ENCODE data around the gene ABCA9. TPM values are rescaled to one million over a fixed set of nuclear protein-coding genes. Genes with fewer than 3 reads are reported as not detected.

Gene ABCA9
- total and polyA plus RNA-seq, 2 of the 13 experiments (the other 11 are each of a cell fraction or from before 2014, with no cell fraction given): 0.04 TPM; not detected in 1

DNA sequence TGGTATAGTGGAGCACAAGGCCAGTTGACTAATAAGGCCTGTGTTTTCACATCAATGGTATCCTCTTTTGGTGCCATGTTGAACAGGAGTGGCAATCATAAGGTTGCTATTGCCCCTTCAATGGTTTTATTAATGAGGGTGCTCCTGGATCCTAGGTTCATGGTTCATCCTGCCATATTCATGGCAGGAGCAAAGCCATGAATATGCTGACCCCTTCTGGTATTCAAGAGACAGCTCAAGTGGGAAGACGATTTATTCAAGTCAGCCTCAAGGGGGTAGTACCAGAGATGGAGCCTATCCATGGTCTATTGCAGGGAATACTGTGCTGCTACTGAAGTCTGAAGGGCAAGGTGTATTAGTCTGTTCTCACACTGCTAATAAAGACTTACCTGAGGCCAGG, 2.6 kb downstream of the ABCA9 start:
- ATAC-seq (no peak), DNase-seq (ENCODE audit: low spot score) (peak; percentile 41)
- TF ChIP-seq SRF (IDR thresholded peaks at IDR 0.05; ENCODE audit: low read depth, low read length) (no peak), POGZ (CRISPR knock-in tag; IDR thresholded peaks at IDR 0.05) (peak; percentile 50; the same call in 1 of the 2 replicates), SUZ12 (IDR thresholded peaks at IDR 0.05; ENCODE audit: low read depth, low read length) (no peak), GATAD1 (CRISPR knock-in tag; IDR thresholded peaks at IDR 0.05) (no peak), ZMYM4 (CRISPR knock-in tag; IDR thresholded peaks at IDR 0.05) (peak; percentile 56; the same call in 1 of the 2 replicates), ZNF644 (CRISPR knock-in tag; IDR thresholded peaks at IDR 0.05; ENCODE audit: low read depth) (peak; percentile 64; the same call in 1 of the 2 replicates), RARG (CRISPR knock-in tag; IDR thresholded peaks at IDR 0.05; ENCODE audit: low read depth) (no peak), STAG1 (CRISPR knock-in tag; IDR thresholded peaks at IDR 0.05) (peak; percentile 59), SAFB2 (CRISPR knock-in tag; IDR thresholded peaks at IDR 0.05; ENCODE audit: borderline replicate concordance, low read depth) (no peak), SMC3 (IDR thresholded peaks at IDR 0.05; ENCODE audit: low read length) (peak; percentile 44; the same call in 1 of the 2 replicates), HMGA1 (CRISPR knock-in tag; conservative IDR thresholded peaks at IDR 0.05) (no peak)
- TF ChIP-seq, protein P1, sequence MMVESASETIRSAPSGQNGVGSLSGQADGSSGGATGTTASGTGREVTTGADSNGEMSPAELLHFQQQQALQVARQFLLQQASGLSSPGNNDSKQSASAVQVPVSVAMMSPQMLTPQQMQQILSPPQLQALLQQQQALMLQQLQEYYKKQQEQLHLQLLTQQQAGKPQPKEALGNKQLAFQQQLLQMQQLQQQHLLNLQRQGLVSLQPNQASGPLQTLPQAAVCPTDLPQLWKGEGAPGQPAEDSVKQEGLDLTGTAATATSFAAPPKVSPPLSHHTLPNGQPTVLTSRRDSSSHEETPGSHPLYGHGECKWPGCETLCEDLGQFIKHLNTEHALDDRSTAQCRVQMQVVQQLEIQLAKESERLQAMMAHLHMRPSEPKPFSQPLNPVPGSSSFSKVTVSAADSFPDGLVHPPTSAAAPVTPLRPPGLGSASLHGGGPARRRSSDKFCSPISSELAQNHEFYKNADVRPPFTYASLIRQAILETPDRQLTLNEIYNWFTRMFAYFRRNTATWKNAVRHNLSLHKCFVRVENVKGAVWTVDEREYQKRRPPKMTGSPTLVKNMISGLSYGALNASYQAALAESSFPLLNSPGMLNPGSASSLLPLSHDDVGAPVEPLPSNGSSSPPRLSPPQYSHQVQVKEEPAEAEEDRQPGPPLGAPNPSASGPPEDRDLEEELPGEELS (CRISPR knock-in tag; IDR thresholded peaks at IDR 0.05): no peak
- TF ChIP-seq, protein P2, sequence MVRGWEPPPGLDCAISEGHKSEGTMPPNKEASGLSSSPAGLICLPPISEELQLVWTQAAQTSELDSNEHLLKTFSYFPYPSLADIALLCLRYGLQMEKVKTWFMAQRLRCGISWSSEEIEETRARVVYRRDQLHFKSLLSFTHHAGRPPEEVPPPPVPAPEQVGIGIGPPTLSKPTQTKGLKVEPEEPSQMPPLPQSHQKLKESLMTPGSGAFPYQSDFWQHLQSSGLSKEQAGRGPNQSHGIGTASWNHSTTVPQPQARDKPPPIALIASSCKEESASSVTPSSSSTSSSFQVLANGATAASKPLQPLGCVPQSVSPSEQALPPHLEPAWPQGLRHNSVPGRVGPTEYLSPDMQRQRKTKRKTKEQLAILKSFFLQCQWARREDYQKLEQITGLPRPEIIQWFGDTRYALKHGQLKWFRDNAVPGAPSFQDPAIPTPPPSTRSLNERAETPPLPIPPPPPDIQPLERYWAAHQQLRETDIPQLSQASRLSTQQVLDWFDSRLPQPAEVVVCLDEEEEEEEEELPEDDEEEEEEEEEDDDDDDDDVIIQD (CRISPR knock-in tag; IDR thresholded peaks at IDR 0.05; ENCODE audit: low read depth): peak; percentile 53; the same call in 1 of the 2 replicates
- TF ChIP-seq, protein P3, sequence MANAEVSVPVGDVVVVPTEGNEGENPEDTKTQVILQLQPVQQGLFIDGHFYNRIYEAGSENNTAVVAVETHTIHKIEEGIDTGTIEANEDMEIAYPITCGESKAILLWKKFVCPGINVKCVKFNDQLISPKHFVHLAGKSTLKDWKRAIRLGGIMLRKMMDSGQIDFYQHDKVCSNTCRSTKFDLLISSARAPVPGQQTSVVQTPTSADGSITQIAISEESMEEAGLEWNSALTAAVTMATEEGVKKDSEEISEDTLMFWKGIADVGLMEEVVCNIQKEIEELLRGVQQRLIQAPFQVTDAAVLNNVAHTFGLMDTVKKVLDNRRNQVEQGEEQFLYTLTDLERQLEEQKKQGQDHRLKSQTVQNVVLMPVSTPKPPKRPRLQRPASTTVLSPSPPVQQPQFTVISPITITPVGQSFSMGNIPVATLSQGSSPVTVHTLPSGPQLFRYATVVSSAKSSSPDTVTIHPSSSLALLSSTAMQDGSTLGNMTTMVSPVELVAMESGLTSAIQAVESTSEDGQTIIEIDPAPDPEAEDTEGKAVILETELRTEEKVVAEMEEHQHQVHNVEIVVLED (CRISPR knock-in tag; IDR thresholded peaks at IDR 0.05; ENCODE audit: borderline replicate concordance): no peak
- TF ChIP-seq, protein P4, sequence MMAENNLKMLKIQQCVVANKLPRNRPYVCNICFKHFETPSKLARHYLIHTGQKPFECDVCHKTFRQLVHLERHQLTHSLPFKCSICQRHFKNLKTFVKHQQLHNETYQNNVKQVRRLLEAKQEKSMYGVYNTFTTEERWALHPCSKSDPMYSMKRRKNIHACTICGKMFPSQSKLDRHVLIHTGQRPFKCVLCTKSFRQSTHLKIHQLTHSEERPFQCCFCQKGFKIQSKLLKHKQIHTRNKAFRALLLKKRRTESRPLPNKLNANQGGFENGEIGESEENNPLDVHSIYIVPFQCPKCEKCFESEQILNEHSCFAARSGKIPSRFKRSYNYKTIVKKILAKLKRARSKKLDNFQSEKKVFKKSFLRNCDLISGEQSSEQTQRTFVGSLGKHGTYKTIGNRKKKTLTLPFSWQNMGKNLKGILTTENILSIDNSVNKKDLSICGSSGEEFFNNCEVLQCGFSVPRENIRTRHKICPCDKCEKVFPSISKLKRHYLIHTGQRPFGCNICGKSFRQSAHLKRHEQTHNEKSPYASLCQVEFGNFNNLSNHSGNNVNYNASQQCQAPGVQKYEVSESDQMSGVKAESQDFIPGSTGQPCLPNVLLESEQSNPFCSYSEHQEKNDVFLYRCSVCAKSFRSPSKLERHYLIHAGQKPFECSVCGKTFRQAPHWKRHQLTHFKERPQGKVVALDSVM (CRISPR knock-in tag; IDR thresholded peaks at IDR 0.05): no peak
- TF ChIP-seq, protein P5, sequence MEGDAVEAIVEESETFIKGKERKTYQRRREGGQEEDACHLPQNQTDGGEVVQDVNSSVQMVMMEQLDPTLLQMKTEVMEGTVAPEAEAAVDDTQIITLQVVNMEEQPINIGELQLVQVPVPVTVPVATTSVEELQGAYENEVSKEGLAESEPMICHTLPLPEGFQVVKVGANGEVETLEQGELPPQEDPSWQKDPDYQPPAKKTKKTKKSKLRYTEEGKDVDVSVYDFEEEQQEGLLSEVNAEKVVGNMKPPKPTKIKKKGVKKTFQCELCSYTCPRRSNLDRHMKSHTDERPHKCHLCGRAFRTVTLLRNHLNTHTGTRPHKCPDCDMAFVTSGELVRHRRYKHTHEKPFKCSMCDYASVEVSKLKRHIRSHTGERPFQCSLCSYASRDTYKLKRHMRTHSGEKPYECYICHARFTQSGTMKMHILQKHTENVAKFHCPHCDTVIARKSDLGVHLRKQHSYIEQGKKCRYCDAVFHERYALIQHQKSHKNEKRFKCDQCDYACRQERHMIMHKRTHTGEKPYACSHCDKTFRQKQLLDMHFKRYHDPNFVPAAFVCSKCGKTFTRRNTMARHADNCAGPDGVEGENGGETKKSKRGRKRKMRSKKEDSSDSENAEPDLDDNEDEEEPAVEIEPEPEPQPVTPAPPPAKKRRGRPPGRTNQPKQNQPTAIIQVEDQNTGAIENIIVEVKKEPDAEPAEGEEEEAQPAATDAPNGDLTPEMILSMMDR (CRISPR knock-in tag; IDR thresholded peaks at IDR 0.05): peak; percentile 39

More for the DNA sequence above, 2.6 kb downstream of the ABCA9 start:
- POLR2A ChIA-PET: interaction anchor here (1.0 kb wide), 1 partner anchor 11 kb away, joined by 3 read pairs; no protein-coding TSS in a partner anchor
- Histone ChIP-seq H3K4me2 (ENCODE audit: low read depth, low read length) (no peak overlapping the region), H3K4me3 (replicated peaks in 1 of 3; ENCODE audit: insufficient read depth in 1 of 3, low read depth in 2 of 3, low read length in 3 of 3) (no peak overlapping the region), H3K9ac (ENCODE audit: insufficient read depth, low read depth, low read length) (no peak overlapping the region), H3K27me3 (ENCODE audit: control insufficient read depth in 1 of 2, insufficient read depth in 2 of 2, low read length in 2 of 2) (no peaks in the 10 kb centered on the region), H3K4me1 (ENCODE audit: insufficient read depth, low read length) (peaks cover 17% of the 10 kb centered on the region), H3K27ac (ENCODE audit: extremely low read length, insufficient read depth, low read length) (no peak overlapping the region), H3K9me3 (ENCODE audit: low read length) (peaks cover 26% of the 10 kb centered on the region), H3K79me2 (ENCODE audit: insufficient read depth, low read length) (no peaks in the 10 kb centered on the region), H2AFZ (ENCODE audit: low read length) (no peak overlapping the region), H3K36me3 (replicated peaks in 1 of 2; ENCODE audit: control insufficient read depth in 1 of 2, insufficient read depth in 2 of 2, low read length in 2 of 2) (no peaks in the 10 kb centered on the region), H4K20me1 (ENCODE audit: insufficient read depth, low read length) (no peaks in the 10 kb centered on the region)
- CTCF ChIA-PET (ENCODE audit: low intra/inter-chr PET ratio, low total read pairs): interaction anchor here (1.1 kb wide), 1 partner anchor 284 kb away, joined by 4 read pairs; no protein-coding TSS in a partner anchor
- intact Hi-C loops (cut with micrococcal nuclease; ENCODE audit: unreplicated experiment): no loop called here
- in situ Hi-C loops (cut with HindIII; ENCODE audit: extremely low pct_ligation_motif_present, low pct_unique_long_range_greater_than_20kb): loop anchor here (25.0 kb wide), 1 partner anchor 271 kb away; no protein-coding TSS in a partner anchor
- WGBS (ENCODE audit: low lambda C conversion rate): 93% methylated on average over 1 of the region's 1 CpG
- BruUV-seq (replicated peaks): no TSS peak
- no peak for FAIRE-seq
